ENCODE measurements around the gene LRRC4C. TPM values are rescaled to one million over a fixed set of nuclear protein-coding genes. Genes with fewer than 3 reads are reported as not detected.

LRRC4C gene
- total and polyA plus RNA-seq, 4 donors, result 0.33 to 5.3 (median 0.43) TPM

GRCh38 chr11:40183073-40184064 lies 1276.1 kb downstream of the LRRC4C start:
- Histone ChIP-seq H3K9ac (ENCODE audit: insufficient read depth in 1 of 2, low read length in 2 of 2) (no peak overlapping the region), H3K4me3 (no peak overlapping the region), H3K9me3 (ENCODE audit: control insufficient read depth in 4 of 4, insufficient read depth in 3 of 4, low read length in 3 of 4) (no peaks in the 10 kb centered on the region), H3K27ac (ENCODE audit: low read depth in 1 of 2, low read length in 1 of 2) (no peak overlapping the region), H3K4me1 (ENCODE audit: control insufficient read depth in 5 of 5, insufficient read depth in 5 of 5, low read length in 5 of 5) (peaks cover 0 to 12% (median 0%) of the 10 kb centered on the region in 5 donors), H3K27me3 (ENCODE audit: control insufficient read depth in 3 of 3, insufficient read depth in 3 of 3, low read length in 2 of 3) (no peaks in the 10 kb centered on the region), H3K36me3 (ENCODE audit: control insufficient read depth in 4 of 4, insufficient read depth in 4 of 4, low read length in 4 of 4) (no peaks in the 10 kb centered on the region)
- no peak for ATAC-seq (ENCODE audit: insufficient read depth, low FRiP score)
- no peak for DNase-seq
- WGBS, 2 donors, result 68% methylated on average over 5 of the region's 5 CpGs
- no peak for TF ChIP-seq CTCF (IDR thresholded peaks at IDR 0.05; ENCODE audit: control extremely low read depth, extremely low read depth)

DNA sequence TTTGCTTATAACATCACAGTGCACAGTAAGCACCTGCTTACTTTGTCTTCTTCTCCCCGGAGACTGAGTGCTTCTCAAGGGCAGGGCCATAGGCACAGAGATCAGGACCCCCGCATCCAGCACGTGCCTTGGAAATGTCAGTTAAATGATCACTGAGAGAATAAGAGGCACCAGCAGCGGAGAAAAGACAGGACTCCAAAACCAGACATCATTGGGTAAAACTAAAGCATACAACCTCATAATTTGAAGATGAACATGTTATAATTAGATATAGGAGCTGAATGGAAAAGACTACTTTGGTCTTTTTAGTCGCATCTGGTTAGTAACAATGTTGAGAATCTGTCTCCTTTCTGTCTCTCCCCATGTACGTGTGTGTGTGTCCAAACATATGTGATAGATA lies 1279.9 kb downstream of the LRRC4C start:
- ATAC-seq (ENCODE audit: insufficient read depth, low FRiP score) (no peak), DNase-seq (no peak)
- WGBS, 2 donors, result 93 to 95% methylated on average over 6 of the region's 6 CpGs
- no peaks in the 10 kb centered on the region for H3K27me3 ChIP-seq (ENCODE audit: control insufficient read depth in 3 of 3, insufficient read depth in 3 of 3, low read length in 2 of 3)
- no peaks in the 10 kb centered on the region for H3K4me1 ChIP-seq (ENCODE audit: control insufficient read depth in 5 of 5, insufficient read depth in 5 of 5, low read length in 5 of 5)
- no peaks in the 10 kb centered on the region for H3K9me3 ChIP-seq (ENCODE audit: control insufficient read depth in 4 of 4, insufficient read depth in 3 of 4, low read length in 3 of 4)
- no peak overlapping the region for H3K4me3 ChIP-seq
- TF ChIP-seq CTCF (IDR thresholded peaks at IDR 0.05; ENCODE audit: control extremely low read depth, extremely low read depth), result no peak
- no peak overlapping the region for H3K9ac ChIP-seq (ENCODE audit: insufficient read depth in 1 of 2, low read length in 2 of 2)
- H3K36me3 ChIP-seq (ENCODE audit: control insufficient read depth in 4 of 4, insufficient read depth in 4 of 4, low read length in 4 of 4), result no peaks in the 10 kb centered on the region
- H3K27ac ChIP-seq (ENCODE audit: low read depth in 1 of 2, low read length in 1 of 2), result no peak overlapping the region

GRCh38 chr11:40178470-40178869 lies 1281.0 kb downstream of the LRRC4C start:
- DNase-seq (no peak), ATAC-seq (ENCODE audit: insufficient read depth, low FRiP score) (no peak)
- 75 to 84% methylated on average over 2 of the region's 2 CpGs for WGBS, 2 donors
- no peak overlapping the region for H3K9ac ChIP-seq (ENCODE audit: insufficient read depth in 1 of 2, low read length in 2 of 2)
- no peaks in the 10 kb centered on the region for H3K36me3 ChIP-seq (ENCODE audit: control insufficient read depth in 4 of 4, insufficient read depth in 4 of 4, low read length in 4 of 4)
- no peak overlapping the region for H3K4me3 ChIP-seq
- H3K4me1 ChIP-seq (ENCODE audit: control insufficient read depth in 5 of 5, insufficient read depth in 5 of 5, low read length in 5 of 5), result no peaks in the 10 kb centered on the region
- H3K27ac ChIP-seq (ENCODE audit: low read depth in 1 of 2, low read length in 1 of 2), result no peak overlapping the region
- no peaks in the 10 kb centered on the region for H3K27me3 ChIP-seq (ENCODE audit: control insufficient read depth in 3 of 3, insufficient read depth in 3 of 3, low read length in 2 of 3)
- no peak for TF ChIP-seq CTCF (IDR thresholded peaks at IDR 0.05; ENCODE audit: control extremely low read depth, extremely low read depth)
- H3K9me3 ChIP-seq (ENCODE audit: control insufficient read depth in 4 of 4, insufficient read depth in 3 of 4, low read length in 3 of 4), result no peaks in the 10 kb centered on the region

Measured in lung (tissue), 12 donors.